Fibroblast of lung (primary cell): ENCODE data around the gene ALDH1L2.

Experiments used
- CTCF ChIP-seq, 2 donors: IDR thresholded peaks in 1 of 2; conservative IDR thresholded peaks in 1 of 2; 1 replicate in 1 of 2; 2 replicates in 1 of 2; pipeline ENCODE4 v1.5.1; 2011 to 2012; ENCODE audit warnings: low read length in 2 of 2, control low read depth in 1 of 2, inconsistent platforms in 1 of 2, low read depth in 1 of 2, mild to moderate bottlenecking in 1 of 2
- EZH2 ChIP-seq: IDR thresholded peaks from 2 replicates; pipeline ENCODE4 v1.5.1; 2012; ENCODE audit warnings: low read length, control low read depth, mild to moderate bottlenecking; ENCODE audit errors: missing control alignments

- TF ChIP-seq CTCF (conservative IDR thresholded peaks at IDR 0.05 in 1 of 2, IDR thresholded peaks at IDR 0.05 in 1 of 2; ENCODE audit: low read depth in 1 of 2, low read length in 2 of 2) (no peak), EZH2 (no peak)
Observed at GRCh38 chr12:105083031-105083430, 1.2 kb downstream of the ALDH1L2 start.
